ENCODE data around the gene NDUFA5.

GRCh38 chr7:123573341-123573740, 15.7 kb upstream of the NDUFA5 start:
- no peak for TF ChIP-seq CTCF (IDR thresholded peaks at IDR 0.05; ENCODE audit: borderline replicate concordance, extremely low read depth, low read length, poor library complexity, severe bottlenecking)
- TF ChIP-seq EZH2 (IDR thresholded peaks at IDR 0.05; ENCODE audit: borderline replicate concordance, low read depth, low read length, severe bottlenecking) = no peak
